Erythroblast (primary cell): ENCODE measurements around the gene RNF150.

Experiments used
- GATA1 ChIP-seq: IDR thresholded peaks from 2 replicates; pipeline ENCODE4 v1.6.1; 2011; ENCODE audit warnings: low read depth, mild to moderate bottlenecking, control low read depth, low read length, moderate library complexity
- POLR2A ChIP-seq: IDR thresholded peaks from 2 replicates; pipeline ENCODE4 v1.6.1; 2011; ENCODE audit warnings: mild to moderate bottlenecking, low read length

- TF ChIP-seq POLR2A (no peak), GATA1 (no peak)
Observed at GRCh38 chr4:140994015-140994414, 139.3 kb downstream of the RNF150 start.
